ENCODE results near the gene ABHD16B.

GRCh38 chr20:63831646-63831992, 29.7 kb upstream of the ABHD16B start:
- TF ChIP-seq CTCF (IDR thresholded peaks at IDR 0.05) (no peak), POLR2A (IDR thresholded peaks at IDR 0.05) (no peak)

All from Peyer's patch (tissue), 4 donors.